SK-N-MC (cell line): ENCODE results near the gene ATP13A4.

Source experiments
- EZH2 ChIP-seq: fragments of 200-600 bp; sonication (generic); IDR thresholded peaks from one replicate; pipeline ENCODE4 v1.6.1; 2017; ENCODE audit warnings: antibody characterized with exemption
- POLR2AphosphoS5 ChIP-seq: IDR thresholded peaks from 2 replicates; pipeline ENCODE4 v1.6.1; 2012; ENCODE audit warnings: mild to moderate bottlenecking, low read depth, low read length, borderline replicate concordance

DNA sequence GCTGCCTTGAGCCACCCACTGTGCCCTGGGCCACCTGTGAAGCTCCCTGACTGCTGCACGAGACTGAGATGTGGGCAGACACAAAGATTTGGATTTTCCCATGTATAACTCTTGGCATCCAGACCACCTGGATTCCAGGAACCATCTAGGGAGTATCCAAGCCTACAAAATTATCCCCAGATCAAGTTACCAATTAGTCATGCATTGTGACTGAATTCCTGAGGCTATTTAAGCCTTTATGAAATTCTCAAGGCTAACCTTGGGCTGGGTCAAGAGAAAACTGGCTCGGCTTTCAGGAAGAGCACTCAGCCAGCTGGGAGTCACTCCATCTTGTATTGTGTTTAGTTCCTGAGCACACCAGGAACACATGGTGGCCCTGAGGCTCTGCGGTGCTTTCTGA lies 162.8 kb downstream of the ATP13A4 start:
- TF ChIP-seq POLR2AphosphoS5 (no peak), EZH2 (no peak)
